Smooth muscle cell (in vitro differentiated cells): ENCODE measurements around the gene BHLHE40. TPM values are rescaled to one million over a fixed set of nuclear protein-coding genes. Genes with fewer than 3 reads are reported as not detected.
A peak's percentile ranks its signal among the peaks of the same experiment; 100 is the strongest.

Experiments used
- DNase-seq: peaks from one replicate; lab custom pipeline; 2025; ENCODE audit not compliant: unreplicated experiment; lab: John Stamatoyannopoulos, UW
- H2AFZ ChIP-seq: fragments of 200-600 bp; sonication (generic); 2 replicates; pipeline ENCODE4 v1.6.0; 2016; ENCODE audit warnings: antibody characterized with exemption, low read depth, mild to moderate bottlenecking
- H3F3A ChIP-seq: fragments of 200-600 bp; sonication (generic); 2 replicates; pipeline ENCODE4 v1.6.0; 2017; ENCODE audit warnings: antibody characterized with exemption, low read depth
- H3K27ac ChIP-seq: fragments of 200-600 bp; sonication (generic); 2 replicates; pipeline ENCODE4 v1.5.1; 2016; ENCODE audit warnings: low read depth, mild to moderate bottlenecking
- H3K27me3 ChIP-seq: fragments of 200-600 bp; sonication (generic); 2 replicates; pipeline ENCODE4 v1.6.1; 2016; ENCODE audit warnings: low read depth, mild to moderate bottlenecking
- H3K36me3 ChIP-seq: fragments of 200-600 bp; sonication (generic); 2 replicates; pipeline ENCODE4 v1.5.1; 2016; ENCODE audit warnings: low read depth
- H3K4me1 ChIP-seq: fragments of 200-600 bp; sonication (generic); 2 replicates; pipeline ENCODE4 v1.5.1; 2016; ENCODE audit warnings: low read depth
- H3K4me2 ChIP-seq: fragments of 200-600 bp; sonication (generic); 2 replicates; pipeline ENCODE4 v1.6.0; 2016; ENCODE audit warnings: mild to moderate bottlenecking
- H3K4me3 ChIP-seq: fragments of 200-600 bp; sonication (generic); 2 replicates; pipeline ENCODE4 v1.5.1; 2016; ENCODE audit warnings: mild to moderate bottlenecking
- H3K79me2 ChIP-seq: fragments of 200-600 bp; sonication (generic); 2 replicates; pipeline ENCODE4 v1.6.0; 2016; ENCODE audit warnings: low read depth, mild to moderate bottlenecking
- H3K9ac ChIP-seq: fragments of 200-600 bp; sonication (generic); 2 replicates; pipeline ENCODE4 v1.6.0; 2016; ENCODE audit warnings: low read depth
- H3K9me3 ChIP-seq: fragments of 200-600 bp; sonication (generic); replicated peaks from 2 replicates; pipeline ENCODE4 v1.5.1; 2016; ENCODE audit warnings: low read depth
- H4K20me1 ChIP-seq: fragments of 200-600 bp; sonication (generic); 2 replicates; pipeline ENCODE4 v1.6.0; 2016; ENCODE audit warnings: low read depth
- CTCF ChIP-seq: fragments of 200-600 bp; sonication (generic); IDR thresholded peaks from 2 replicates; pipeline ENCODE4 v1.5.1; 2017; ENCODE audit warnings: borderline replicate concordance, mild to moderate bottlenecking, antibody characterized with exemption; ENCODE audit not compliant: insufficient read depth, poor library complexity, severe bottlenecking
- WGBS: methylation state at CpG from one replicate; pipeline ENCODE4 v1.1.7; 2016; ENCODE audit warnings: low lambda C conversion rate; 5-methylcytosine and 5-hydroxymethylcytosine counted together
- polyA plus RNA-seq: library from polyadenylated mRNA; unstranded; fragments of >200 nt; fragmentation: Nextera tagmentation; extraction: Ambion mirVana; gene quantifications from 2 replicates; pipeline ENCODE4 v1.2.1, GENCODE V29; 2016
- total RNA-seq: library from RNA; depleted of rRNA; stranded (reverse); fragments of >200 nt; gene quantifications from 2 replicates; pipeline ENCODE4 v1.2.3, GENCODE V29; 2014

BHLHE40 gene
- total RNA-seq, result 170 and 195 TPM in 2 replicates
- 209 and 241 TPM in 2 replicates for polyA plus RNA-seq

GRCh38 chr3:4979428-4980228 lies at the start of gene BHLHE40:
BHLHE40 (plus strand) TSS chr3:4979437; CDS start chr3:4979719, 282 bp downstream.
- Histone ChIP-seq H3K9me3 (no peaks in the 10 kb centered on the region), H3F3A (peaks cover 53% of the 10 kb centered on the region), H3K4me3 (peak within 1 kb of the TSS; percentile 73), H3K4me2 (peak within 1 kb of the TSS; percentile 99), H3K9ac (peak within 1 kb of the TSS; percentile 98), H4K20me1 (peaks cover 48% of the 10 kb centered on the region), H3K27ac (peak within 1 kb of the TSS; percentile 99), H3K79me2 (peaks cover 52% of the 10 kb centered on the region), H3K4me1 (peaks cover 20% of the 10 kb centered on the region), H3K27me3 (no peaks in the 10 kb centered on the region), H3K36me3 (peaks cover 3% of the 10 kb centered on the region), H2AFZ (no peak within 1 kb of the TSS)
- no peak for TF ChIP-seq CTCF
- no peak for DNase-seq
- under 1% methylated on average over 51 of the region's 51 CpGs for WGBS

- no peaks in the 10 kb centered on the region for H3F3A ChIP-seq
- WGBS, result 81% methylated on average over 1 of the region's 1 CpG
- no peaks in the 10 kb centered on the region for H3K9me3 ChIP-seq
- no peak for TF ChIP-seq CTCF
- no peaks in the 10 kb centered on the region for H3K4me1 ChIP-seq
- H4K20me1 ChIP-seq, result no peaks in the 10 kb centered on the region
- H3K4me3 ChIP-seq, result no peak overlapping the region
- no peak for DNase-seq
- no peak overlapping the region for H2AFZ ChIP-seq
- no peak overlapping the region for H3K9ac ChIP-seq
- H3K36me3 ChIP-seq, result no peaks in the 10 kb centered on the region
- H3K27me3 ChIP-seq, result no peaks in the 10 kb centered on the region
- H3K4me2 ChIP-seq, result no peak overlapping the region
- no peak overlapping the region for H3K27ac ChIP-seq
- H3K79me2 ChIP-seq, result no peaks in the 10 kb centered on the region
These were observed 48.7 kb upstream of the BHLHE40 start for GRCh38 chr3:4930501-4930900.

GRCh38 chr3:4934050-4934449 lies 45.2 kb upstream of the BHLHE40 start:
- H2AFZ ChIP-seq, result no peak overlapping the region
- no peak overlapping the region for H3K9ac ChIP-seq
- WGBS, result 94% methylated on average over 3 of the region's 3 CpGs
- TF ChIP-seq CTCF, result no peak
- H3K79me2 ChIP-seq, result no peaks in the 10 kb centered on the region
- no peak overlapping the region for H3K27ac ChIP-seq
- no peak overlapping the region for H3K4me2 ChIP-seq
- no peaks in the 10 kb centered on the region for H3K9me3 ChIP-seq
- no peak overlapping the region for H3K4me3 ChIP-seq
- no peaks in the 10 kb centered on the region for H3K4me1 ChIP-seq
- no peaks in the 10 kb centered on the region for H3K27me3 ChIP-seq
- no peak for DNase-seq
- H3F3A ChIP-seq, result no peaks in the 10 kb centered on the region
- no peaks in the 10 kb centered on the region for H4K20me1 ChIP-seq
- no peaks in the 10 kb centered on the region for H3K36me3 ChIP-seq

- Histone ChIP-seq H3K9ac (no peak overlapping the region), H3K4me3 (no peak overlapping the region), H3K4me2 (no peak overlapping the region), H2AFZ (no peak overlapping the region), H3K9me3 (no peaks in the 10 kb centered on the region), H3K4me1 (no peaks in the 10 kb centered on the region), H3K79me2 (no peaks in the 10 kb centered on the region), H4K20me1 (no peaks in the 10 kb centered on the region), H3F3A (no peaks in the 10 kb centered on the region), H3K27ac (no peak overlapping the region), H3K36me3 (no peaks in the 10 kb centered on the region), H3K27me3 (no peaks in the 10 kb centered on the region)
- DNase-seq, result no peak
- 68% methylated on average over 1 of the region's 1 CpG for WGBS
- TF ChIP-seq CTCF, result no peak
These were observed 43.9 kb upstream of the BHLHE40 start for GRCh38 chr3:4935347-4935746.
